OCI-LY3 (cell line): ENCODE results near the gene DAAM2.

Experiments
- H2AFZ ChIP-seq: fragments of 200-600, 300-600 bp; shearing (Covaris generic); 2 replicates; pipeline ENCODE4 v1.6.0; 2014; ENCODE audit warnings: antibody characterized with exemption, low read depth, low read length
- H3K27ac ChIP-seq: fragments of 200-600, 300-600 bp; sonication (generic); 2 replicates; pipeline ENCODE4 v1.5.1; 2014; ENCODE audit warnings: mild to moderate bottlenecking, low read length, moderate library complexity, mixed read lengths
- H3K27me3 ChIP-seq: fragments of 200-600, 300-600 bp; sonication (generic); 2 replicates; pipeline ENCODE4 v1.6.1; 2014; ENCODE audit warnings: low read depth, low read length, mixed read lengths
- H3K36me3 ChIP-seq: fragments of 200-600, 300-600 bp; sonication (generic); replicated peaks from 2 replicates; pipeline ENCODE3; 2014; ENCODE audit warnings: low read depth, low read length, mixed read lengths
- H3K4me1 ChIP-seq: fragments of 300-600, 200-600 bp; sonication (generic); 2 replicates; pipeline ENCODE4 v1.6.1; 2014; ENCODE audit warnings: low read length, mixed read lengths
- H3K4me2 ChIP-seq: fragments of 200-600, 300-600 bp; sonication (generic); 2 replicates; pipeline ENCODE4 v1.6.1; 2014; ENCODE audit warnings: low read length, mixed read lengths
- H3K4me3 ChIP-seq: fragments of 300-600, 200-600 bp; sonication (generic); 2 replicates; pipeline ENCODE4 v1.5.1; 2014; ENCODE audit warnings: antibody characterized with exemption, mild to moderate bottlenecking, low read length, moderate library complexity
- H3K79me2 ChIP-seq: fragments of 300-600, 200-600 bp; shearing (Covaris generic); 2 replicates; pipeline ENCODE4 v1.6.1; 2014; ENCODE audit warnings: mild to moderate bottlenecking, low read length, mixed read lengths
- H3K9ac ChIP-seq: fragments of 300-600, 200-600 bp; shearing (Covaris generic); 2 replicates; pipeline ENCODE4 v1.6.0; 2014; ENCODE audit warnings: mild to moderate bottlenecking, low read length, moderate library complexity
- H3K9me3 ChIP-seq: fragments of 200-600, 300-600 bp; shearing (Covaris generic); 2 replicates; pipeline ENCODE4 v1.6.1; 2014; ENCODE audit warnings: low read length, mixed read lengths; ENCODE audit not compliant: insufficient read depth
- H4K20me1 ChIP-seq: fragments of 200-600, 300-600 bp; sonication (generic); 2 replicates; pipeline ENCODE4 v1.6.1; 2016; ENCODE audit warnings: low read length, mixed read lengths; ENCODE audit not compliant: insufficient read depth
- EZH2phosphoT487 ChIP-seq: fragments of 200-600 bp; shearing (Covaris generic); IDR thresholded peaks from 2 replicates; pipeline ENCODE4 v1.6.1; 2018; ENCODE audit warnings: antibody characterized with exemption, mixed run types, low read depth
- TF ChIP-seq, protein P1 (sequence below): fragments of 200-600, 300-600 bp; sonication (generic); IDR thresholded peaks from 2 replicates; pipeline ENCODE4 v1.5.1; 2014; ENCODE audit warnings: antibody characterized with exemption, low read length, low read depth

DAAM2 gene

DNA sequence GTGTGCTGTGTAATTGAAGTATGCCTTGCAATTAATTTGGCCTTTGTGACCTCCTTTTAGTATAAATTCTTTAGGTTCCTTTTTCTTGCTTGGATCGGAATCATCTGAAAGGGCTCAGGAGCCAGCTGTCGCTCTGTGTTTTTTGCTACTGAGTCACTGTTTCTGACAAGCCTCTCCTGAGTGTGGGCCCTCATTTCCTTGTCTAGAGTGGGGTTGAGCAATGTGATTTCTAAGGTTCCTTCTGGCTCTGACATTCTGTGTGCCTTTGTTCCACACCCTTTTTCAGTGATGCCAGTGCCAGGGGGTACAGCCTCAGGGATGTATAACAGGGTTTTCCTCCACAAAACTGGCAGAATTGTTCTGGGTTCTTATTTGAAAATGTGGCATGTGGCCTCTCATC, 26.5 kb downstream of the DAAM2 start:
- no peaks in the 10 kb centered on the region for H3K27me3 ChIP-seq
- H3K4me3 ChIP-seq, result no peak overlapping the region
- H3K4me1 ChIP-seq, result peaks cover 3% of the 10 kb centered on the region
- H3K36me3 ChIP-seq, result no peaks in the 10 kb centered on the region
- H3K79me2 ChIP-seq, result no peaks in the 10 kb centered on the region
- no peak overlapping the region for H3K27ac ChIP-seq
- no peaks in the 10 kb centered on the region for H3K9me3 ChIP-seq
- no peak overlapping the region for H3K4me2 ChIP-seq
- no peak overlapping the region for H3K9ac ChIP-seq
- TF ChIP-seq, protein P1, sequence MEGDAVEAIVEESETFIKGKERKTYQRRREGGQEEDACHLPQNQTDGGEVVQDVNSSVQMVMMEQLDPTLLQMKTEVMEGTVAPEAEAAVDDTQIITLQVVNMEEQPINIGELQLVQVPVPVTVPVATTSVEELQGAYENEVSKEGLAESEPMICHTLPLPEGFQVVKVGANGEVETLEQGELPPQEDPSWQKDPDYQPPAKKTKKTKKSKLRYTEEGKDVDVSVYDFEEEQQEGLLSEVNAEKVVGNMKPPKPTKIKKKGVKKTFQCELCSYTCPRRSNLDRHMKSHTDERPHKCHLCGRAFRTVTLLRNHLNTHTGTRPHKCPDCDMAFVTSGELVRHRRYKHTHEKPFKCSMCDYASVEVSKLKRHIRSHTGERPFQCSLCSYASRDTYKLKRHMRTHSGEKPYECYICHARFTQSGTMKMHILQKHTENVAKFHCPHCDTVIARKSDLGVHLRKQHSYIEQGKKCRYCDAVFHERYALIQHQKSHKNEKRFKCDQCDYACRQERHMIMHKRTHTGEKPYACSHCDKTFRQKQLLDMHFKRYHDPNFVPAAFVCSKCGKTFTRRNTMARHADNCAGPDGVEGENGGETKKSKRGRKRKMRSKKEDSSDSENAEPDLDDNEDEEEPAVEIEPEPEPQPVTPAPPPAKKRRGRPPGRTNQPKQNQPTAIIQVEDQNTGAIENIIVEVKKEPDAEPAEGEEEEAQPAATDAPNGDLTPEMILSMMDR, result no peak
- TF ChIP-seq EZH2phosphoT487, result no peak
- H4K20me1 ChIP-seq, result no peaks in the 10 kb centered on the region
- H2AFZ ChIP-seq, result no peak overlapping the region

DNA sequence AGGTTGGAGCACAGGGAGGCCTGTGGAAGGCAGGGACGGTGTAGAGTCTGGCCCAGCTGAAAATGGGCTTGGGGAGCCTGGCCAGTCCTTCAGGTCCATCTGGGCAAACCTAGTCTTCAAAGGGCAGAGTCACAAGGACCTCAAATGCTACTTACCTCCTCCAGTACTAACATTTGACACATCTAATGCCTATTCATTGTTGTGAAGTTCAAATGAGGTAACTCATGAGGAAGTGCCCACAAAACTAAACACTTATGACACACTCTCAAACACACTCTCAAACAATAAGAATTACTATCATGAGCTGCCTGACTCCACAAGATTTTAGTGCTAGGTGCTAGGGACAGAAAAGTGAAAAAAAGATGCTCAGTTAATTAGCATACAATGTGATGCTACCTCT, 27.1 kb downstream of the DAAM2 start:
- TF ChIP-seq, protein P1, result no peak
- no peak for TF ChIP-seq EZH2phosphoT487
- Histone ChIP-seq H3K27ac (no peak overlapping the region), H3K4me2 (no peak overlapping the region), H3K4me1 (no peaks in the 10 kb centered on the region), H3K4me3 (no peak overlapping the region), H2AFZ (no peak overlapping the region), H3K9ac (no peak overlapping the region), H3K9me3 (no peaks in the 10 kb centered on the region), H3K36me3 (no peaks in the 10 kb centered on the region), H4K20me1 (no peaks in the 10 kb centered on the region), H3K79me2 (no peaks in the 10 kb centered on the region), H3K27me3 (no peaks in the 10 kb centered on the region)

DNA sequence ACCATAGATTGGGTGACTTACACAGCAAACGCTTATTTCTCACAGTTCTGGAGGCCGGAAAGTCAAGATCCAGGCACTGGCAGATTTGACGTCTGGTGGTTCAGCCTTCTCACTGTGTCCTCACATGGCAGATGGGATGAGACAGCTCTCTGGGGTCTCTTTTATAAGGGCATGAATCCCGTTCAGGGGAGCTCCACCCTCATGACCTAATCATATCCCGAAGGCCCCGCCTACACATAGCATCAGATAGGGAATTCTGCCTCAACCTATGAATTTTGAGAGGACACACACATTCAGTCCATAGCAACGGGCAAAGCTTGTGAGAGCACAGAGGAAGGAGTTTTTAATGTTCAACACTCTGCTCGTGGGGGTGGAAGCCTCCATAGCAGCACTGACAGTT, 27.5 kb downstream of the DAAM2 start:
- Histone ChIP-seq H3K4me1 (no peaks in the 10 kb centered on the region), H3K27me3 (no peaks in the 10 kb centered on the region), H3K9ac (no peak overlapping the region), H3K9me3 (no peaks in the 10 kb centered on the region), H3K36me3 (no peaks in the 10 kb centered on the region), H3K27ac (no peak overlapping the region), H2AFZ (no peak overlapping the region), H3K79me2 (no peaks in the 10 kb centered on the region), H3K4me3 (no peak overlapping the region), H4K20me1 (no peaks in the 10 kb centered on the region), H3K4me2 (no peak overlapping the region)
- no peak for TF ChIP-seq EZH2phosphoT487
- TF ChIP-seq, protein P1, result no peak

DNA sequence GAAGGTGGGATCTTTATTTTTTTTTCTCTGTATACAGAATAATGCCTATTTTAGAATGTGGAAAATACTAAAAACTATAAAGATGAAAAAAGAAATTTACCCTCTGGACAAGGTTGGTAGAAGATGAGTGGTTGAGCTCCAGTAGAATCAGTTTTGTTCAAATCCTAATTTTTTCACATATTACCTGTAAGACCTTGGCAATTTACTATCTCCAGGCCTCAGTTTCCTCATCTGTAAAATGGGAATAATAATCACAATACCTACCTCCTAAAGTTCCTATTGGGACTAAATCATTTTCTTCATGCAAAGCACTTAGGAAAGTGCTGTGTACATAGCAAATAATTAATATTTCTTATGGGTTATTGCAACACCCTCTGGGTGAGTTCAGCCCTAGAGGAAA, 28.4 kb downstream of the DAAM2 start:
- no peak overlapping the region for H3K4me3 ChIP-seq
- no peak overlapping the region for H3K4me2 ChIP-seq
- no peaks in the 10 kb centered on the region for H3K4me1 ChIP-seq
- H4K20me1 ChIP-seq, result no peaks in the 10 kb centered on the region
- H3K79me2 ChIP-seq, result no peaks in the 10 kb centered on the region
- H2AFZ ChIP-seq, result no peak overlapping the region
- H3K36me3 ChIP-seq, result no peaks in the 10 kb centered on the region
- no peak overlapping the region for H3K9ac ChIP-seq
- no peak overlapping the region for H3K27ac ChIP-seq
- no peaks in the 10 kb centered on the region for H3K27me3 ChIP-seq
- TF ChIP-seq, protein P1, result no peak
- no peak for TF ChIP-seq EZH2phosphoT487
- H3K9me3 ChIP-seq, result no peaks in the 10 kb centered on the region
